ENCODE measurements around the gene NFE2L2. TPM values are rescaled to one million over a fixed set of nuclear protein-coding genes. Genes with fewer than 3 reads are reported as not detected.

The NFE2L2 gene
- polyA plus RNA-seq, 1 of the 3 experiments (the other 2 are of a cell fraction), result 40.9 TPM

GRCh38 chr2:177253704-177254103, 10.8 kb downstream of the NFE2L2 start:
- Histone ChIP-seq H3K4me2 (no peak overlapping the region), H3F3A (replicated peaks; ENCODE audit: insufficient read depth) (peaks cover 3% of the 10 kb centered on the region)
- WGBS (ENCODE audit: low lambda C conversion rate), result 86% methylated on average over 3 of the region's 3 CpGs

More at GRCh38 chr2:177253704-177254103, 10.8 kb downstream of the NFE2L2 start:
- peaks cover 100% of the 10 kb centered on the region for H3K79me2 ChIP-seq (ENCODE audit: insufficient read depth)
- H3K36me3 ChIP-seq (replicated peaks in 1 of 2; ENCODE audit: control insufficient read depth in 1 of 2, insufficient read depth in 2 of 2, low read length in 1 of 2), result peaks cover 14 to 19% of the 10 kb centered on the region in 2 experiments
- H4K20me1 ChIP-seq (ENCODE audit: insufficient read depth), result peaks cover 96% of the 10 kb centered on the region
- CTCF ChIA-PET, result interaction anchor here (1.1 to 8.9 kb wide), 3 partner anchors 9 to 214 kb away, joined by 3 to 67 read pairs (median 3); partner anchors contain the start of gene NFE2L2
- H3K9ac ChIP-seq, result no peak overlapping the region
- no peak overlapping the region for H3K27ac ChIP-seq (ENCODE audit: low read depth in 2 of 2, low read length in 1 of 2)
- H3K4me1 ChIP-seq (ENCODE audit: control insufficient read depth in 1 of 2, insufficient read depth in 2 of 2, low read depth in 1 of 2, low read length in 1 of 2), result peaks cover 6 to 24% of the 10 kb centered on the region in 2 experiments; a peak in 2 of 4 replicates
- no peaks in the 10 kb centered on the region for H3K27me3 ChIP-seq (ENCODE audit: insufficient read depth)
- H3K4me3 ChIP-seq (ENCODE audit: low read depth in 2 of 2, low read length in 1 of 2), result no peak overlapping the region
- no peak for DNase-seq
- POLR2A ChIA-PET, result interaction anchor here (1.4 kb wide), 1 partner anchor 10 kb away, joined by 3 read pairs; no protein-coding TSS in a partner anchor
- no peak overlapping the region for H2AFZ ChIP-seq (ENCODE audit: low read depth)
- TF ChIP-seq RFX5 (IDR thresholded peaks at IDR 0.05; ENCODE audit: low read length) (no peak), EP300 (IDR thresholded peaks at IDR 0.05; ENCODE audit: borderline replicate concordance in 1 of 2, low read depth in 1 of 2, low read length in 1 of 2) (no peak), YY1 (IDR thresholded peaks at IDR 0.05; ENCODE audit: low read depth) (no peak), ZBTB33 (IDR thresholded peaks at IDR 0.05; ENCODE audit: borderline replicate concordance, low read depth) (no peak), FOXJ3 (CRISPR knock-in tag; IDR thresholded peaks at IDR 0.05) (no peak), MEF2A (IDR thresholded peaks at IDR 0.05; ENCODE audit: borderline replicate concordance, low read depth) (no peak), TCF12 (IDR thresholded peaks at IDR 0.05) (no peak), CTCF (IDR thresholded peaks at IDR 0.05) (no peak), GATA2 (CRISPR knock-in tag; IDR thresholded peaks at IDR 0.05) (no peak), GABPA (IDR thresholded peaks at IDR 0.05; ENCODE audit: low read depth) (no peak), SIN3A (IDR thresholded peaks at IDR 0.05; ENCODE audit: borderline replicate concordance, low read depth, low read length) (no peak), TAF1 (IDR thresholded peaks at IDR 0.05; ENCODE audit: borderline replicate concordance, low read depth, low read length) (no peak), EZH2phosphoT487 (IDR thresholded peaks at IDR 0.05; ENCODE audit: borderline replicate concordance, low read depth) (no peak), CHD2 (IDR thresholded peaks at IDR 0.05; ENCODE audit: low read length, partially characterized antibody) (no peak), ELF1 (IDR thresholded peaks at IDR 0.05) (no peak), POLR2AphosphoS5 (IDR thresholded peaks at IDR 0.05; ENCODE audit: low read depth, low read length) (no peak)
- TF ChIP-seq, protein P1, sequence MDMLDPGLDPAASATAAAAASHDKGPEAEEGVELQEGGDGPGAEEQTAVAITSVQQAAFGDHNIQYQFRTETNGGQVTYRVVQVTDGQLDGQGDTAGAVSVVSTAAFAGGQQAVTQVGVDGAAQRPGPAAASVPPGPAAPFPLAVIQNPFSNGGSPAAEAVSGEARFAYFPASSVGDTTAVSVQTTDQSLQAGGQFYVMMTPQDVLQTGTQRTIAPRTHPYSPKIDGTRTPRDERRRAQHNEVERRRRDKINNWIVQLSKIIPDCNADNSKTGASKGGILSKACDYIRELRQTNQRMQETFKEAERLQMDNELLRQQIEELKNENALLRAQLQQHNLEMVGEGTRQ (IDR thresholded peaks at IDR 0.05; ENCODE audit: borderline replicate concordance, low read depth, low read length), result no peak
- TF ChIP-seq, protein P2, sequence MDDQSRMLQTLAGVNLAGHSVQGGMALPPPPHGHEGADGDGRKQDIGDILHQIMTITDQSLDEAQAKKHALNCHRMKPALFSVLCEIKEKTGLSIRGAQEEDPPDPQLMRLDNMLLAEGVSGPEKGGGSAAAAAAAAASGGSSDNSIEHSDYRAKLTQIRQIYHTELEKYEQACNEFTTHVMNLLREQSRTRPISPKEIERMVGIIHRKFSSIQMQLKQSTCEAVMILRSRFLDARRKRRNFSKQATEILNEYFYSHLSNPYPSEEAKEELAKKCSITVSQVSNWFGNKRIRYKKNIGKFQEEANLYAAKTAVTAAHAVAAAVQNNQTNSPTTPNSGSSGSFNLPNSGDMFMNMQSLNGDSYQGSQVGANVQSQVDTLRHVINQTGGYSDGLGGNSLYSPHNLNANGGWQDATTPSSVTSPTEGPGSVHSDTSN (IDR thresholded peaks at IDR 0.05), result no peak
- H3K9me3 ChIP-seq, result peaks cover 4% of the 10 kb centered on the region; the same call in 1 of the 2 replicates
- no peaks in the 10 kb centered on the region for H3K9me2 ChIP-seq
